COLO829 (cell line): ENCODE results near the gene PLXNA4.

Experiments used
- DNase-seq: peaks from one replicate; pipeline ENCODE4 v3.0.0; 2012; ENCODE audit warnings: low spot score

PLXNA4 gene

DNA sequence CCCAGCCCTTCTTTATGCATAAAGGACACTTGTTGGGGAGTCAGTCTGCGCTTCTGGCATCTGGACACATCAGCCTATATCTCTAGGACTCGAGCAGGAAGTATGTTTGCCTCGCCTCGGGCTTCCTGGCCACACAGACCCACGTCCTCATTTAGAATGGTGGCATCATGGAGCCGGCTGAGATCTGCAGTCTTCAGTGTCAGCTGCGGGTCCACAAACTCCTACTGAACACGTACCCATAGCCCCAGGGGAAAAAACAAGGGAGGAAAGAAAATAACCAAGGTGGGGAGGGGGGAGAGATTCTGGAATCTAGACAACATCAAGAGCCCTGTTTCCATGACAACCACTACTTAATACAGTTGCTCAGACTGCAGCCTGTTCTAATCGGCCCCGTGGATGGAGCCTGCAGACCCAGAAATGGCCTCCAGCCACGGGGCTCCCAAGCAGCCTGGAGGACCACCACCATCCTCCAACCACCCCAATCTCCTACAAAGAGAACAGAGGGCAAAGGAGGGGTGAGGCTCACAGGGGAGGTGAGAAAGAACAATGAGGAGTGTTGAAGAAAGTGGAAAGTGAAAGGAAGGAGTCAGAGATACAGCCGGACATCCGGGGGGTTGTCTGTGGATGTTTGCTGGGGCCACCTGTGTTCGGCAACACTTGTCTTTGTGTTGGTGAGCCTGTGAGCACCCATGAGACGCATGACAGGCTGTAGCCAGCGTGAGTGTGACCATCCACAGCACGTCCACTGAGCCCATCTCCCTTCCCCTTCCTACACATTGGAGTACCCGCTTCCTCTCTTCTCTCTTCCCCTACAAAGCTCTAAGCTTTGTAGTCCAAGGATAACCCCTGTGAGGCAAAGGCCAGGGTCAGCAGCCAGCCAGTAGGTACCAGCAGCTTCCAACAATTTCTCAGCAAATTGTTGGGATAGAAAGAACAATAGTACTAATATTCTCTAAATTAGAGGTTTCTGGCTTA lies 141.0 kb downstream of the PLXNA4 start:
- no peak for DNase-seq

DNA sequence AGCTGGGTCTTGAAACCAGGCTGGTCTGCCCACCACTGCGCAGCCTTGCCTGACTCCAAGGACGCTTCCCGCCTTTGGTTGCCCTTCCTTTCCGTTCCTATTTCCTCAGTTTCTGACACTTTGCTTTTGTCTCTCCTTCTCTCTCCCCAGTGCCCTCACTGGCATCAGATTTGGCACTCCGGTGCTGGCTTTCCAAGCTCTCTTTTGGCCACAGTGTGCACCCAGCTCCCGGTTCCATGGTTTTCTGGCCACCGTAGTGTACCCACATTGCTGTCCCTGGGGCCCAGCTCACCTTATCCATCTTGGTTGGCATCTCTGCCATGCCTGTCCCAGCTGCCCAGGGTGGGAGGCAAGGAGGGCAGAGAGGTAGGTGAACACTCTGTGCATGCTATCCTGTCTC lies 142.2 kb downstream of the PLXNA4 start:
- no peak for DNase-seq

DNA sequence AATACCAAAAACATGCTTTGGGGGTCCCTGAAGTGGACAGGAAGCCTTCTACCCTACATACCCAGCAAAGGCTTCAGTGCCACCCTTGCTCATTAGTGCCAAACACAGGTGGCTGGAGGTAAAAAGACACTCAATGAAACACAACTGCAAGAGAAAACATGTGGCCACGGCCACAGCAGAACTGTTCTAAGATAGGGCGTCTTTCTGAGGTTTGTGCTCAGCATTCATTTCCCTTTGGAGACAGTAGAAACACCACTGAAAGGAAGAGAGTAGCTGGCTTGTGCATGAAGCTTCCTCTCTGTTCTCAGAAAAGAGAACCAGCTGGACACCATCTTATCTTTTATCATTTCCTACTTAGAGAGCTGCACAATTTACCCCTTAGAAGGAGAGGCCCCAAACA lies 143.0 kb downstream of the PLXNA4 start:
- DNase-seq, result no peak

GRCh38 chr7:132430861-132431822 lies 145.1 kb downstream of the PLXNA4 start:
- DNase-seq, result no peak

- no peak for DNase-seq
Observed at GRCh38 chr7:132430041-132430855, 146.0 kb downstream of the PLXNA4 start.

- no peak for DNase-seq
Observed at GRCh38 chr7:132429181-132429580, 147.1 kb downstream of the PLXNA4 start.

GRCh38 chr7:132428247-132428919 lies 147.9 kb downstream of the PLXNA4 start:
- no peak for DNase-seq

- DNase-seq, result no peak
Observed at GRCh38 chr7:132425942-132426341, 150.3 kb downstream of the PLXNA4 start.

- no peak for DNase-seq
Observed at GRCh38 chr7:132424821-132425724, 151.2 kb downstream of the PLXNA4 start.

GRCh38 chr7:132424277-132424676 lies 152.0 kb downstream of the PLXNA4 start:
- no peak for DNase-seq

DNA sequence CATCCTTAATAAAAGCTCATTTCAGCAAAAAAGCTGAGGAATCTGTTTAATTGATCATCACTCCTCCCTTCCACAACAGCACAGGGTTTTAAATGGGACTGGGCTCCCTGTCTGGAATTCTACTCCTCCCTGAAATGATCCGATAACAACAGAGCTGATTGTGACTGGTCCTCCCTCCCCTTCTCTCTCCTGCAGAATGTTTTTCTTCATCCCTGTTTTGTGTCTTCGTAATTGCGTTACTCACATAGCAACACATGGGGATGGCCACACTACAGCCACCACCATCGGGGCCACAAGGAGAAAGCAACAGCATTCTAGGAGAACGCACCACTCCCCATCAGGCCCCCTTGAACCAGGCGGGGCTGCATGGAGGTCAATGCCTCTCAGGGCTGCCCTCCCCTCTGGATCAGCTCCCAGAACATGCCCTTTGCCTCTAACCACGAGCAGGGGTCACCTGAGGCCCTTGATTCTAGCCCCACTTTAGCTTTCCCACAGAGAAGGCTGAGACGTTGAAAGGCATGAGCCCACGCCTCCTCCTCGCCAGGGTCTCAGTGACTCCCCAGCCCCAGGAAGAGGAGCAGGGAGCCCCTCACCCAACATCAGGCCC lies 152.6 kb downstream of the PLXNA4 start:
- no peak for DNase-seq

GRCh38 chr7:132422502-132423111 lies 153.7 kb downstream of the PLXNA4 start:
- DNase-seq, result no peak

DNA sequence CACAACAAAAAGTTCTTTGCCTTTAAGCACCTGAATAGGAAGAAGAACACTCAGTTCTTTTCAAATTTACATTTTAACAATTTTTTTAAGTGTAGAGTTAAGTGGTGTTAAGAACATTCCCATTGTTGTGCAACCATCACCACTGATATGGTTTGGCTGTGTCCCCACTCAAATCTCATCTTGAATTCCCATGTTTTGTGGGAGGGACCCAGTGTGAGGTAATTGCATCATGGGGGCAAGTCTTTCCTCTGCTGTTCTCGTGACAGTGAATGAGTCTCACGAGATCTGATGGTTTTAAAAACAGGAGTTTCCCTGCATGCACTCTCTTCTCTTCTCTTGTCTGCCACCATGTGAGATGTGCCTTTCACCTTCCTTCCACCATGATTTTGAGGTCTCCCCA lies 155.7 kb downstream of the PLXNA4 start:
- DNase-seq, result no peak

- DNase-seq, result no peak
Observed at GRCh38 chr7:132419542-132419941, 156.7 kb downstream of the PLXNA4 start.

DNA sequence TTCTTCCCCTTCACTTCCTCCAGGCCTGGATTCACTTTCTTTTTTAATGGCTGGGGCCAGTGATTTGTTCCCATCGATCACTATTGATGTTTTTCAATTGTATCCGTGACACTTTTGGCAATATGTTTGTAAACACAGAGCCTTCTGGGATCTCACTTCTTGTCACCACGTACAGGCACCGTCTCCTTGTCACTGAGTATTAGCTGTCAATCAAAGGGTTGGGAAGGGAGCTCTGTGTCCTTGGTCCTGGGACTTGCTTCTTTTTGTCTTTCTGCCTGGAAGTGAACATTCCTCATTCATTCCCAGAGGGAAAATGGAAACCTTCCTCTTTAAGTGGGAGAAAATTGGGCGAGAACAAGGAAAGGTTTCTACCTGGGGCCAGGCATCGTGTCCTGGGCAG lies 157.4 kb downstream of the PLXNA4 start:
- no peak for DNase-seq

- DNase-seq, result no peak
Observed at GRCh38 chr7:132417103-132417906, 159.0 kb downstream of the PLXNA4 start.

GRCh38 chr7:132416395-132416794 lies 159.9 kb downstream of the PLXNA4 start:
- DNase-seq, result no peak

DNA sequence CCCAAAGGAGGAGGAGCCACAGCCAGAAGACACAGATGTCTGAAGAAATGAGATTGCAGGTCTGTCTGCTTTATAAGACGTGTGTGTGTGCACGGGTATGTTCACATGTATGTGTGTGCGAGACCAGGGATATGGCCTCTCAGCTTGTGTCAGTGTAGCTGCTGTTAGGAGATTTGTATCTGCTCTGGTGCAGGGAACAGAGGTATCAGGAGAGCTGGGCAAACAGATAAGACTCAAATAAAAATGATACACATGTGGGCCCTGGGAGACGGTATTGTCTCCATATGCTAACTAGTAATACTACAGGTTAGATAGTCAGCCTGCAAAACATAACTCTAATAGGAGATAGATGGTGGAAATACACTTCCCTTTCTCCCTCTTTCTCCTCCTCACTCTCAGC lies 161.0 kb downstream of the PLXNA4 start:
- no peak for DNase-seq
